Central memory CD4-positive, alpha-beta T cell (primary cell): ENCODE measurements around the gene PLOD1.
"Not testable (repeated sequence)": the region's sequence is repeated elsewhere in the genome, so short reads cannot be mapped to it uniquely, and the experiment has no call there.

Experiments
- DNase-seq: peaks from one replicate; pipeline ENCODE4 v3.0.0; 2022

PLOD1 gene

GRCh38 chr1:11939794-11940193, 5.3 kb downstream of the PLOD1 start:
- DNase-seq, result not testable (repeated sequence)

DNA sequence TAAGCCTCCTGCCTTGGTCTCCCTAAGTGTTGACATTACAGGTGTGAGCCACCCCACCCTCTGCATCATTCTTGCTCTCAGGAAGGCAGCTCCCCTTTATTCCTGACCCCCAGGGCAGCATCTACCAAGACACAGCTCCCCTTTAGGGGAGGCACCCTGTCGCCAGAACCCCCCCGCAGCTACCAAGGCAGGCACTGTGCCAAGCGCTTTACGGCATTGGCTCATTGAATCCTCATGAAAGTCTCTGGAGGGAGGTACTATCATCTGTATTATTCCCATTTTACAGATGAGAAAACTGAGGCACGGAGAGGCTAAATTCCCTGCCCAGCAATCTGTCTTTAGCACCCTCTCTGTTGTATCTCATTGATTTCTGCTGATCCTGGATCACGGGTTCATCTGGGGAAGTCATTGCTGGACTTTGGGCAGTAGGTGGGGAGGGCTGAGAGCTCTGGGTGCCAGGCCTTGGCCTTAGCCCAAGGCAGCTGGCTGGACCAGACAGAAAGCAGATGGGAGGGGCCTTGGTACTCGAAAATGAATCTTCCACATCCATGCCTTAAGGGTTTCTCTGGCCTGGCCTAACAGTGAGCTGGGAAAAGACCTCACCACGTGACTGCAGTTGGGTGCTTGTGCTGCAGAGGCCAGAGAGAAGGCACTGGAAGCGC, 5.9 kb downstream of the PLOD1 start:
- DNase-seq, result no peak

DNA sequence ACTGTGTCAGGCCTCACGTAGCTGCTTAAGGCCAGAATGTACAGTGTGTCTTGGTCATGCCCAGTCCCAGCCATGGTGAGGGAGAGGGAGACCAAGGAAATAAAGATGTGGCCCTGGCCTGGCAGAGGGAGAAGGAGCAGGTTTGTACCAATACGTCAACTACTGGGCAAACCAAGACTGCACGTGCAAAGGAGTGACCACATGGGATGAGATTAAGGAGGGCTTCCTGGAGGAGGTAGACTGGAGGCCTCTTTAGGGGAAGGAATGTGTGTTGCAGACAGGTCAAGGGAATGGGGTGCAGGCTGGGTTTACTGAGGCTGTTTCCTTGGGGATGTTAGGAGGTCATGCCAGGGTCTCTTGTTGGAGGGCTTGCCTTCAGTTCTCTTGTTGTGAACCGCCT, 7.8 kb downstream of the PLOD1 start:
- no peak for DNase-seq

DNA sequence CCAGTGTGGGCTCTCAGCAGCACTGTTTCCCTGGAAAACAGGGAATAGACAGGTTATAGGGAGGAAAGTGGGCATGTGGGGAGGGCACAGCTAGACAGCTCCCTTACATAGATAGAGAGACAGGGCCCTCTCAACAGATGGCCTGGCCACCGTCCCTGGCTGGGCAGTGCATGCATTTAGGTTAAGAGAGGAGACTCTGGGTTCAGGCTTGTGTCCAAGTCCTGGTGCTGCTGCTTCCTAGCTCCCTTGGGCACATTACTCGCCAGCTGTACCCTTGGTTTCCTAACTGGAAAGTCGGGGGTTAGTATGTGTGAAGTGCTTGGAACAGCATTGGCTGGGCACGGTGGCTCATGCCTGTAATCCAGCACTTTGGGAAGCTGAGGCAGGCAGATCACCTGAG, 9.1 kb downstream of the PLOD1 start:
- no peak for DNase-seq

DNA sequence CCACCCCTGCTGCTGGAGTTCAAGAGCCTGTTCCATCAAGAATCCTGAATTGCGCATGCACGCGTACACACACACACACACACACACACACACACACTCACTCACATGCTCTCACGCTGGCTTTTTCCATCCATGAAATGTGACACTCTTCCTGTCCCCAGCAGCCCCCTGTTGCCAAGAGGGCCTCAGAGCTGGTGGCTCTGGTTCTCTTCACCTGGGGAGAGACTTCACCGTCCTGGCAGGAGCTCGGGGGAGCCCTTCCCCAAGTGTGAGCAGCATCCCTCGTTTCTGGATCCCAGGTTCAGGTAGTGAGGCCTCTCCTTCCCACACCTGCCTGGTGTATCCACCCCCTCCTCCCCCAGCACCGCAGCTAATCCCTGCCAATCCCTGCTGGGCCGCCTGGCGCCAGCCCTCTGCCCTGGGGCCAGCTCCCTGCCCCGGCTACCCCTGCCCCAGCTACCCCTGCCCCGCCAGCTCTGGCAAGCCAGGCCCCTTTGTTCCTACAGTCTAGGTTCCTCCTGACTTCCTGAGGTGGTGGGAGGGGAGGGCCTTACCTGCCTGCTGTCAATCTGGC, 9.9 kb downstream of the PLOD1 start:
- DNase-seq, result no peak

- no peak for DNase-seq
Measured at GRCh38 chr1:11946647-11947046, 12.1 kb downstream of the PLOD1 start.

DNA sequence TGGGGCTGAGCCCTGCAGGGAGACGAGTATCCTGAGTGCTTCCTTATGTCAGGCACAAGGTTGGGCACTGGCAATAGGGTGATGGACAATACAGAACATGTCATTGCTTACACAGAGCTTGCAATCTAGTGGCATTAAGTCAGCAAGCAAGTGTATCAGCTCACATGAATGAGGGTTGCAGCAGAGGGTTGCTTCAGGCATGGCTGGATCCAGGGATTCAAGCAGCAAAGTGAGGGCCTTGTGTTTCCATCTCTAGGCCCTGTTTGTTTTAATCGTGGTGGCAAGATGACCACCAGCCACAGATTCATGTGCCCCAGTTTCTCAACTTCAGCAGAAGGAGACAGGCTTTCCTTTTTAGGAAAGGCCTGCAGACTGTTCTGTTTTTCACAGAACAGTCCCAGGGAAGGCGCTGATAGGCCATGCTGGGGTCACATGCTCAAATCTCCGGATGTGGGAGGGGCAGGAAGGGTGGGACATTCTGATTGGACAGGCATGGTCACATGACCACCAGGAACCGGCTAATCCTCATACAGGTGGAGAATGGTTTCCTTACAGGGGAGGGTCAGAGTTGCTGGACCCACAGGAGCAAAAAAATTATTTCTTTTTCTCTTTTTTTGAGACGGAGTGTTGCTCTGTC, 14.4 kb downstream of the PLOD1 start:
- no peak for DNase-seq

GRCh38 chr1:11951901-11952300, 17.4 kb downstream of the PLOD1 start:
- DNase-seq, result no peak

DNA sequence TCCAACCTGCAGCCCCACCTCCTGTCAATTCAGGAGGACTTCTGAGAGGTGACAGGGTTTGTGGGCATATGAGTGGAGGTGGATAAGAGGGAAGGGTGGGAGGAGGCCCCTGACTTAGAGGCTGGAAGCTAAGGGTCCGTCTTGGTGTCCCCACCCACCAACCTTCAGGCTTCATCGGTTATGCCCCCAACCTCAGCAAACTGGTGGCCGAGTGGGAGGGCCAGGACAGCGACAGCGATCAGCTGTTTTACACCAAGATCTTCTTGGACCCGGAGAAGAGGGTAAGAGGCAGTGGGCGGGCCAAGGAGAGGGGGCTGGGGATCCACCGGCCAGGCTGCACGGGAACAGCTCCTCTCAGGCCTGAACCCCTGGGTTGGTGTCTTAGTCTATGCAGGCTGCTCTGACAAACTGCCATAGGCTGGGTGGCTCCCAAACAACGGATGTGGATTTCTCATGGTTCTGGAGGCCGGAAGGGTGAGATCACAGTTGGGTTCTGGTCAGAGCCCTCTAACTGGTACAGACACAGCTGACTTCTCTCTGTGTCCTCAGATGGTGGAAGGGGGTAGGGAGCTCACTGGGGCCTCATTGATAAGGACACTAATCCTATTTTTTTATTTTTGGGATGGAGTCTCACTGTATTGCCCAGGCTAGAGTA, 18.1 kb downstream of the PLOD1 start:
- DNase-seq, result no peak

- DNase-seq, result no peak
Measured at GRCh38 chr1:11955221-11955620, 20.7 kb downstream of the PLOD1 start.

DNA sequence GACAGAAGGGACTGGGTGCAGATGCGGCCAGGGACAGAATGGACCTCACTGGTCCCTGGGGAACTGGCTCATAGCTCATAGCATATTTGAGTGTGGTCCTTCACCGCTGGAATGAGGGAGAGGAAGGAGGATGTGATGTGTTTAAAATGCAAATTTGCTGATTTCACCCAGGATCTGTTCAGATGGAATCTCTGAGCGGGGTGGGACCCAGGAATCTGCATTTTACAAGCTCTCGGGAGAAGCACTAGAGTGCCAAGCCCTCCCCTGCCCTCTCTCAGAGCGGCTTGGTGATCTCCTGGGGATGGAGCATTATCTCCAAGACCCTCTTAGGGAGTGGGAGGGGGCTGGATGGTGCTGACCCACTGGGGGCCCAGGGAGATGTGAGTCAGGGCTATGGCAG, 22.9 kb downstream of the PLOD1 start:
- no peak for DNase-seq

GRCh38 chr1:11957897-11958296, 23.4 kb downstream of the PLOD1 start:
- DNase-seq, result no peak

- no peak for DNase-seq
Measured at GRCh38 chr1:11960276-11960675, 25.8 kb downstream of the PLOD1 start.

GRCh38 chr1:11960715-11961114, 26.2 kb downstream of the PLOD1 start:
- DNase-seq, result no peak

- DNase-seq, result no peak
Measured at GRCh38 chr1:11961230-11961629, 26.7 kb downstream of the PLOD1 start.

- no peak for DNase-seq
Measured at GRCh38 chr1:11963622-11964021, 29.1 kb downstream of the PLOD1 start.

- DNase-seq, result no peak
Measured at GRCh38 chr1:11964656-11965055, 30.1 kb downstream of the PLOD1 start.

- DNase-seq, result no peak
Measured at GRCh38 chr1:11967028-11967547, 32.6 kb downstream of the PLOD1 start.

DNA sequence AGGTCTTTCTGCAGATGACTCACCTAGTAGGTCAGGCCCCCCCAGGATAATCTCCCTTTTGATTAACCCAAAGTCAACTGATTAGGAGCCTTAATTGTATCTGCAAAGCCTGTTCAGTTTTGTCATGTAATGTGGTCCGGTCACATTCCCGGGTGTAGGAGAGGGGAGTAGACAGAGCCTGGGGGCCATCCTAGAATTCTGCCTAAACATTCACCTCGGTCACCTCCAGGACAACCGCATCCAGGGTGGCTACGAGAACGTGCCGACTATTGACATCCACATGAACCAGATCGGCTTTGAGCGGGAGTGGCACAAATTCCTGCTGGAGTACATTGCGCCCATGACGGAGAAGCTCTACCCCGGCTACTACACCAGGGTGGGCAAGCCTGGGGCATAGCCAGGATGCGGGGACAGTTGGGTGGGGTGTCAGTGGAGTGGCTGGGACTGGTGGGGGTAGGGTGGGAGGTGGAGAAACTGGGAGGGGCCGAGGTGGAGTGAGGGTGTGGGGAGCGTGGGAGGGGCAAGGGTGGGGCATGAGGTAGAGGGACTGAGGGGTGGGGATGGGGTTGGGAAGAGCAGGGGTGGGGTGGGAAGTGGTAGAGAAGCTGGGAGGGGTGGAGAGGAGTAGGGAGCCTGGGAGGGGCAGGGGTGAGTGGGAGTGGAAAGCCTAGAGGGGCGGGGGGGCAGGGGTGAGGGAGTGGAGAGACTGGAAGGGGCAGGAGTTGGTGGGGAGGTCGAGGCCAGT, 36.1 kb downstream of the PLOD1 start:
- DNase-seq, result no peak

DNA sequence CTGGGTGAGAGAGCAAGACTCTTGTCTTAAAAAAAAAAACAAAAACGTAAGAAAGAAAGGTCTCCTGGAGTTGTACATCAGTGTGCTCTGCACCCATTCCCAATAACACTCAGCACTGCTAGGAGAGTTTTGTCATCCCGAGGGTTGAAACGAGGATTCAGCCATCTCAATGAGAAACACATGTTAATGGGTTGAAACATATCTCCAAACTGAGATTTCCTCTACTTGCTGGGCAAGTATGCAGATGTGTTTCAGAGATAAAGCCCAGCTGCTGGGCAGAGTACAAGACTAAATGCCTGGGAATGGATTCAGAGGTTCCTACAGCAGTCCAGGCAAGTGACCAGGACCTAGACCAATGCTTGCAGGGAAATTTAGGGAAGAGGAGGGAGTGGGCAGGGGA, 43.1 kb downstream of the PLOD1 start:
- no peak for DNase-seq

DNA sequence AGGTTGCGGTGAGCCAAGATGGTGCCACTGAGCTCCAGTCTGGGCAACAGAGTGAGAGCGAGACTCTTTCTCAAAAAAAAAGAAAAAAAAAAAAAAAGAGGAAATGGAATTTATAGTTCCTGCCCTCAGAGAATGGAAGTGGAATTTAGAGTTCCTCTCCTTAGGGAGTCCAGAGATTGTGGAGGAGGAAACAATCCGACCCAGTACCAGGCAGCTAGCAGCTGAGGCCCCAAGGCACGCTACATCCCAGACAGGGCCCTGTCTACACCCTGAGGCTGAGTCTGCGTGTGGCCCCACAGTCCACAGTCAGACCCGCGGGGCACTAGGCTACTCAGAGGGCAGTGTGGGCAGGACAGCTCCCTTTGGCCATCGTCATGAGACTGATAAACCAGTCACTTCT, 43.8 kb downstream of the PLOD1 start:
- DNase-seq, result no peak

DNA sequence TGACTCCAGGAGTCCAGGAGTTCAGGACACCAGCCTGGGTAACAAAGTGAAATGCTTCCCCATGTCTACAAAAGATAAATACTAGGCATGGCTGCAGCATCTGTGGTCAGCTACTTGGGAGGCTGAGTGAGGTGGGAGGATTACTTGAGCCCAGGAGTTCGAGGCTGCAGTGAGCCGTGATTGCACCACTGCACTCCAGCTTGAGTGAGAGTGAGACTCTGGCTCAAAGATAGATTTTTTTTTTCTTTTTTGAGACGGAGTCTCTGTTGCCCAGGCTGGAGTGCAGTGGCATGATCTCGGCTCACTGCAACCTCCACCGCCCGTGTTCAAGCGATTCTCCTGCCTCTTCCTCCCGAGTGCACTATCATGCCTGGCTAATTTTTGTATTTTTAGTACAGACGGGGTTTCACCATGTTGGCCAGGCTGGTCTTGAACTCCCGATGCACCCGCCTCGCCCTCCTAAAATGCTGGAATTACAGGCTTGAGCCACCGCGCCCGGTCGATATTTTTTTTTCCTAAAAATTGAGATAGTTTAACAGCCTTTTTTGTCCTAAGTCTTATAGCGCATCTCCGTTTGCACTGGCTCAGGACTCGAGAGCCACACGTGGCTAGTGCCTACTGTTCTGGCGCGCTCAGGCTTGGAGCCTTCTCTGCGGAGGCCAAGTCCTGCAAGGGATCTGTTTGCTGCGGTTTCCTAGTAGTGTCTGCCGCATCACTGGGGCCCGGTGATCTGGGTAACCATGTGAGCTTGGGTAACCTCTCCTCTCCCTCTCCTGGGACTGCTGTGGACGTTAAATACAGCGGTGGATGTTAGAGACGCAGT, 44.7 kb downstream of the PLOD1 start:
- no peak for DNase-seq
